Measurements from ENCODE around the gene DIP2C.

DIP2C gene

DNA sequence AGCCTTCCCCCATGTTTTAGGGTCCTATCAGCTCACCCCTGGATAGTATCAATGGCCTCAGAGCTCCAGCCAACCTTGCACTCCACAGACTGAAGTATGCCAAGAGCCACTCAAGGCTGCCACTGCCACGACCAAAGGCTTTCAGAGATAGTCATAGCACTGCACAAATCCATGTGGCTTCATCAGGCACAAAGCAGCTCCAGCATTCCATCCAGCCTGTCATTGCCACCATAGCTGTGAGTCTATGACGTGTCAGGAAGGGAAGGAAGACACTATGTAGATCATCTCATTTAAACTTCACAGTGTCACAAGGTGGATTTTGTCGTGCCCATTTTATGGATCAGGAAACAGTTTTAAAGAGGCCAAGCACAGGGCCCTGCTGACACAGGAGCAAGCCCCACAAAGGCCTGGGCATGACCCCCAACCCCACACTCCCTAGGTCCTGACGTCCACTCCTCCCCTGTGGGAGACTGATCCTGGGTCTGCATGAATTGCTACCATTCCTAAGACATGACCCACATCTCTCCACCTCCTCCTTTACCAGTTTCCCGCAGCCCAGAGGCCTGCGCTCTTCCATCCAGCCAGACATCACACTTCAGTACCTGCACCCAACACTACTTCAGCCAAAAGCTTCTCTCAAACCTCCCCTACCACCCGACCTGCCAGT is 119.4 kb downstream of the DIP2C start:
- Histone ChIP-seq H3K9ac (ENCODE audit: low read length) (no peak overlapping the region), H3K36me3 (ENCODE audit: control insufficient read depth, insufficient read depth, low read length) (no peaks in the 10 kb centered on the region), H3K4me1 (ENCODE audit: control insufficient read depth, insufficient read depth, low read length) (no peaks in the 10 kb centered on the region), H3K27me3 (ENCODE audit: control insufficient read depth, insufficient read depth, low read length) (no peaks in the 10 kb centered on the region), H3K9me3 (ENCODE audit: control insufficient read depth, low read length) (no peaks in the 10 kb centered on the region), H3K4me3 (ENCODE audit: low read length) (no peak overlapping the region)

DNA sequence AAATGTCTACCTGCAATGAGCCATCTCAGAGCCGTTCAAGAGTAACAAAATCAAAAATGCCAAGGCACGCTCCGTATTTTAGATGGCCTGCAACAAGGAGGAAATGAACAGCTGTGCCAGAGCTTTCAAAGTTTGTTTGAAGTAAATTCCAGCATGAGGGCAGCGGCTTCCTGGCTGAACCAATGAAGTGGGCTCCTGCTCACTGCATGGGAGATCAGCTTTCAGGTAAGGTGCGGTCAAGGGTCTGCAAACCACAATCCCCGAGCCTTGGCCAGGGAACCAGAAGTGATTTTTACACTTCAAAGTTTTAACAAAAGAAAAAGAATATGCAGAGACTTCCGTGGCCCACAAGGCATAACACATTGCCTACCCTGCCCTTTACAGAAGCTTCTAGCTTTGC is 120.6 kb downstream of the DIP2C start:
- Histone ChIP-seq H3K36me3 (ENCODE audit: control insufficient read depth, insufficient read depth, low read length) (no peaks in the 10 kb centered on the region), H3K4me1 (ENCODE audit: control insufficient read depth, insufficient read depth, low read length) (no peaks in the 10 kb centered on the region)

DNA sequence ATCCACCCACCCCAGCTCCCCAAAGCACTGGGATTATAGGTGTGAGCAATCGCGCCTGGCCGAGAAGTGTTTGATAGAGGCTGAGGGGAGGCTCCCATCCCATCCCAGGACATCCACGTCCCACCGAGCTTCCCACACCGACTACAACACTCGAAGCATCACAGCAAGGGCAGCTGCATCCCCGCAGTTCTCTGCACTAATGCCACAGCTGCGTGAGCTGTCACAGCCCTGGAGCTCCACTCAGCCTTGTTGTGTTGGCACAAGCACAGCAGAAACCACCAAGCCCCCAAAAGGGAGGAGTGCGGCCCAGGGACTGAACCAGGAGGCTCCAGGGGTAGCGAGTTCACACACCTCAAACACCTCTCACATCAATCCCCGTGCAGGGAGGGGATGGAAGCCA is 121.6 kb downstream of the DIP2C start:
- H3K4me1 ChIP-seq (ENCODE audit: control insufficient read depth, insufficient read depth, low read length): no peaks in the 10 kb centered on the region

More for the DNA sequence above, 120.6 kb downstream of the DIP2C start:
- Histone ChIP-seq H3K27me3 (ENCODE audit: control insufficient read depth, insufficient read depth, low read length) (no peaks in the 10 kb centered on the region), H3K9ac (ENCODE audit: low read length) (no peak overlapping the region), H3K9me3 (ENCODE audit: control insufficient read depth, low read length) (no peaks in the 10 kb centered on the region), H3K4me3 (ENCODE audit: low read length) (no peak overlapping the region)

DNA sequence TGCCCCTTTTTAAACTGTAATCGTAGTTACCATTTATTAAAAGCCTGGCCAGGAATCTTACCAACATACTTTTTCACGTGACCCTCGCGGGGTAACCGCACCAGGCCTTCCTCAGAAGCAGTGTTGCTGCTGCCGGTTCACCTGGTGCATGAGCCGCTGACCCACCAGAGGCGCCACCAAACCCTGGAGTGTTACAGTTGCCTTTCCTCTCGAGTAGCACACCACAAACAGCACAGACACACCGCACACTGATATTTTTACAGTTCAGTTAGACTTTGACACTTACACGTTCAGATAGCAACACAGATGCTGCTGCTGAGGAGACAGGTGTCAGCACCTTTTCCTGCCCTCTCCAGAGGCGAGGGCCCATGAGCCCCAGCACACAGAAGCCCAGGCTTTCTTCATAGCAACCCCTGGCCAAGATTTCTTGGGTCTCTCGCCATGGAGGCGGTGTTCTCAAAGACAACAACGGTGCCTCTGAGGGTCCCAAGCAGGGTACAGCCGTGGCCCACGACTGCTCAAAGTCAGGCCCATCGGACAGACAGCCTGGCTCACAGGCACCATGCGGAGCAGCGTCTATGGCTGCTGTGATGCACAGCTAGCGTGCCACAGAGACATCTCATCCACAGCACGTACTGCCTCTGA is 123.1 kb downstream of the DIP2C start:
- Histone ChIP-seq H3K9me3 (ENCODE audit: control insufficient read depth, low read length) (no peaks in the 10 kb centered on the region), H3K9ac (ENCODE audit: low read length) (no peak overlapping the region), H3K36me3 (ENCODE audit: control insufficient read depth, insufficient read depth, low read length) (no peaks in the 10 kb centered on the region), H3K27me3 (ENCODE audit: control insufficient read depth, insufficient read depth, low read length) (no peaks in the 10 kb centered on the region), H3K4me1 (ENCODE audit: control insufficient read depth, insufficient read depth, low read length) (no peaks in the 10 kb centered on the region), H3K4me3 (ENCODE audit: low read length) (no peak overlapping the region)

More for the DNA sequence above, 121.6 kb downstream of the DIP2C start:
- Histone ChIP-seq H3K9ac (ENCODE audit: low read length) (no peak overlapping the region), H3K4me3 (ENCODE audit: low read length) (no peak overlapping the region), H3K36me3 (ENCODE audit: control insufficient read depth, insufficient read depth, low read length) (no peaks in the 10 kb centered on the region), H3K27me3 (ENCODE audit: control insufficient read depth, insufficient read depth, low read length) (no peaks in the 10 kb centered on the region), H3K9me3 (ENCODE audit: control insufficient read depth, low read length) (no peaks in the 10 kb centered on the region)

DNA sequence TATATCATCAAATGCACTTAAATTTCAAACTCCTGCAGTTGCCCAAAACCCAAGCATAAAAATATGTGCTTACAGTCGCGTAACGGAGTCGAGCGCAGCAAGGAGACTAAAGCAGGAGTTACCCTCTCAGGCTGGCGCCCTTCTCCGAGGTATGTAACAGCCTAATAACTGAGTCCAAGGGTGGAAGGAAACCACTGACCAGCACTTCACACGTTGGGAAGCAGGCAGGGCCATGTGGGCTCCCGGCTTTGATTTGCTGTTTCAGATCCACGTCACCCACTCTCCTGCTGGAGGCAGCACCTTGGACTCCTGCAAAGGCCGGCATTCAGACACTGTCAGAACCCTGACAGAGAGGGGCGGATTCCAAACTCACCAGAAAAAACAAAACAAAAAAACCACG is 123.8 kb downstream of the DIP2C start:
- H3K9me3 ChIP-seq (ENCODE audit: control insufficient read depth, low read length): no peaks in the 10 kb centered on the region
- H3K4me3 ChIP-seq (ENCODE audit: low read length): no peak overlapping the region
- H3K4me1 ChIP-seq (ENCODE audit: control insufficient read depth, insufficient read depth, low read length): peaks cover 5% of the 10 kb centered on the region
- H3K9ac ChIP-seq (ENCODE audit: low read length): no peak overlapping the region
- no peaks in the 10 kb centered on the region for H3K27me3 ChIP-seq (ENCODE audit: control insufficient read depth, insufficient read depth, low read length)
- no peaks in the 10 kb centered on the region for H3K36me3 ChIP-seq (ENCODE audit: control insufficient read depth, insufficient read depth, low read length)

DNA sequence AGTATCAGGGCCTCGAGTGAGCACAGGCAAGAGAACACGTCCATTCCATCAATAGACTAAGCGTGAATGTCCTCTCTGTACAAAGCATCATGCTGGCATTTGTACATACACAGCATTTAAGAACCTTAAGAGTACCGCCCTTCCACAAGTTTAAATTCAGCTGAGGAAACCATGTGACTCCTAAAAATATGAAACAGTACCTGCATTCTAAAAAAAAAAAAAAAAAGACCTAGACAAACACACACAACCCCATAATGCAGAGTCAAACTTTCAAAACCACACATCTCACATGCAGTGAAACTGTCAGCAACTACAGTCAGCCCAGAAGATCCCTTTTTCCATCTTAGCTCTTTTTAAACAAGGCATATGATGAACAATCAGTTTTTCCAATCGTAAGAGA is 124.3 kb downstream of the DIP2C start:
- Histone ChIP-seq H3K9me3 (ENCODE audit: control insufficient read depth, low read length) (no peaks in the 10 kb centered on the region), H3K27me3 (ENCODE audit: control insufficient read depth, insufficient read depth, low read length) (no peaks in the 10 kb centered on the region), H3K9ac (ENCODE audit: low read length) (no peak overlapping the region), H3K4me3 (ENCODE audit: low read length) (no peak overlapping the region), H3K4me1 (ENCODE audit: control insufficient read depth, insufficient read depth, low read length) (peaks cover 8% of the 10 kb centered on the region), H3K36me3 (ENCODE audit: control insufficient read depth, insufficient read depth, low read length) (no peaks in the 10 kb centered on the region)

DNA sequence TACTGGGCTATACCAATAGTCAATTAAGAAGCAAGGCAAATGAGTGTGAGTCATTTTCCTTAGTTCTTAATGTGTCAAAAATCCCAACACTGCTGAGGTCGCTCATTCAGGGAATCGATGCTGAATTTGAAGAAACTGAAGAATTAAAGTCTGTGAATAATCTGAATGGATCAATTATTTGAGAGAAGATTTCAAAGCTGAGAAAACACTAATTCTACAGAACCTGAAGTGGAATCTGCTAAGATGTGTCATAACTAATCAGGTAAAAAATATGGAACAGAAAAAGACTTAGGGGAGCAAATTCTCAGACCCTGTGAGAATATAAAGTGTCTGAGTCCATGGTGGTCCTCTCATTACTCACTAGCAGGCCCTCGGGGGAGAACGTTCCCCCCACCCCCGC is 125.6 kb downstream of the DIP2C start:
- Histone ChIP-seq H3K27me3 (ENCODE audit: control insufficient read depth, insufficient read depth, low read length) (no peaks in the 10 kb centered on the region), H3K36me3 (ENCODE audit: control insufficient read depth, insufficient read depth, low read length) (no peaks in the 10 kb centered on the region), H3K4me1 (ENCODE audit: control insufficient read depth, insufficient read depth, low read length) (peaks cover 12% of the 10 kb centered on the region), H3K9ac (ENCODE audit: low read length) (no peak overlapping the region), H3K9me3 (ENCODE audit: control insufficient read depth, low read length) (no peaks in the 10 kb centered on the region), H3K4me3 (ENCODE audit: low read length) (no peak overlapping the region)

DNA sequence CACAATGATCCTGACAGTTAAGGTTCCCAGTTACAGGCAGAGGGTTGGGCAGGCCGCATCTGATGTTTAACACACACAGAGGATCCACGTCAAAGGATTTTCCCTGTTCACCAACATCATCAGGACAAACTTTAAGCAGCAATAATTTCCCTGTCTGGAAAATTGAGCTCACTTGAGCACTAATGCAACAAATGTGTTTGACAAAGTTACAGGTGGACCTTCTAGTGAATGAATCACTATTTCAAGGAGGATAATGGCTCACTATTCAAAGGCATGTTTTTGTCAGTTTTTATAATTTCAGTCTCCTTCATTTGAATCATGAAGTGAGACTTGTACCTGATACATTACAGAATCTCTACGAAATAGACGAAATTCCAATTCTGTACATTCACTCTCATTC is 127.3 kb downstream of the DIP2C start:
- H3K4me1 ChIP-seq (ENCODE audit: control insufficient read depth, insufficient read depth, low read length): peaks cover 12% of the 10 kb centered on the region
- no peaks in the 10 kb centered on the region for H3K36me3 ChIP-seq (ENCODE audit: control insufficient read depth, insufficient read depth, low read length)
- no peak overlapping the region for H3K9ac ChIP-seq (ENCODE audit: low read length)
- H3K27me3 ChIP-seq (ENCODE audit: control insufficient read depth, insufficient read depth, low read length): no peaks in the 10 kb centered on the region
- no peaks in the 10 kb centered on the region for H3K9me3 ChIP-seq (ENCODE audit: control insufficient read depth, low read length)
- no peak overlapping the region for H3K4me3 ChIP-seq (ENCODE audit: low read length)

DNA sequence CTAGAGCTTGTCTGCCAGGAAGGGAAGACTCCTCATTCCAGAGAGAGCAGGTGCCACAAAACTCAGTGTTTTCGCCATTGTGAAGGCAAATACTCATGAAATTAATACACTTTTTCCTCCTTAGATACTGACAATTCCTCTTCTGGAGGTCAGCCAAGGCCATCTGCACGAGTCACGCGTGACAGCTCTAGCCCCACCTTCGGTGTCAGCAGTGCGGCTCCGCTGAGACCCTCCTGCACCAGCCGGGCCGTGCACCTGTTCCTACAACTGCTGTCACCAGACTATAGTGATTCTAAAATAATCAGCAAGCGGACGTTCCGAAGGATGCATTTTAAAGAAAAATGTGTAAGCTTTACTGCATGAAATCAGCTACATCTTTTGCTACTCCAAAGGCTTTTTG is 127.7 kb downstream of the DIP2C start:
- Histone ChIP-seq H3K4me1 (ENCODE audit: control insufficient read depth, insufficient read depth, low read length) (peaks cover 12% of the 10 kb centered on the region), H3K4me3 (ENCODE audit: low read length) (no peak overlapping the region), H3K9ac (ENCODE audit: low read length) (no peak overlapping the region), H3K27me3 (ENCODE audit: control insufficient read depth, insufficient read depth, low read length) (no peaks in the 10 kb centered on the region), H3K9me3 (ENCODE audit: control insufficient read depth, low read length) (no peaks in the 10 kb centered on the region), H3K36me3 (ENCODE audit: control insufficient read depth, insufficient read depth, low read length) (no peaks in the 10 kb centered on the region)

DNA sequence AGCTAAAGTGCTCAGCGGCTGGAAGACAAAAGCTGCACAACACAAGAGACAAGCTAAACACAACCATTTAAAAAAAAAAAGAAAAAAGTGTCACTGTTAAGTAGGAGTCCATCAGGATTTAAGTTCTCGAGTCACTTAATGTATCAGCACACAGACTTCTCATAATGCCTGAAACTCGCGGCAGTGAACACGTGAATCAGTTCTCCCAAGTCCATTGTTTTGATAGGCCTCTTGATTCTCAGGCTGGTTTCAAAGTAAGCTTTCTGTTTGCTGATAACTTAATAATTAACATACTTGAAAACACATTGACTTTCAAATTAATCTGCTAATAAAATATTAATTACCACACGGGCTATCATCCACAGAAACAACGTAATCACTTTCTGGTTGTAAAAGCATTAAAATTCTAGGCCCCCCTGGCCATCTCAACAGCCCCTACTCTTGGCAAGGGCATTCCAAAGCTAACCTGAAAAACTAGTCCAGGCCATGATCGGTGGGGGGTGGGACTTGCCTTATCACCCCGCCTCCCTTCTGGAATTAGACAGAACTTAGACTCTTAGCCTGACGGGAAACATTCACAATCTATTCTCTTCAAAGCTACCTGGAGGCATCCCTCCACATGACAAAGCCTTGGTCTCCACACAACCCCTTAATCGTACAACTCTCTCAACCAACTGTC is 129.0 kb downstream of the DIP2C start:
- H3K27me3 ChIP-seq (ENCODE audit: control insufficient read depth, insufficient read depth, low read length): no peaks in the 10 kb centered on the region
- H3K36me3 ChIP-seq (ENCODE audit: control insufficient read depth, insufficient read depth, low read length): no peaks in the 10 kb centered on the region
- H3K9ac ChIP-seq (ENCODE audit: low read length): no peak overlapping the region
- no peaks in the 10 kb centered on the region for H3K9me3 ChIP-seq (ENCODE audit: control insufficient read depth, low read length)
- peaks cover 12% of the 10 kb centered on the region for H3K4me1 ChIP-seq (ENCODE audit: control insufficient read depth, insufficient read depth, low read length)
- no peak overlapping the region for H3K4me3 ChIP-seq (ENCODE audit: low read length)

DNA sequence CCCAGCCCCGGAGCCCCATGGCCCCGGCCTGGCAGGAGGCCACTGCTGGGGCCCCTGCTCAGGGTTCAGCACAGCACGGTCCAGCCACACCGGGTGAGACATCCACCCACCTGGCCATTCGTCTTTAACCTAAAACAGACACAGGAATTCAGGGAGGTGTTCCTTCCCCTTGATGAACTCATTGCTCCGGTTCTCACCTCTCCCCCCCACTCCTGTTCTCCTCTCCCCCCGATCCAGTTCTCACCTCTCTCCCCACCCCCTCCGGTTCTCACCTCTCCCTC is 129.8 kb downstream of the DIP2C start:
- Histone ChIP-seq H3K9me3 (ENCODE audit: control insufficient read depth, low read length) (no peaks in the 10 kb centered on the region), H3K36me3 (ENCODE audit: control insufficient read depth, insufficient read depth, low read length) (no peaks in the 10 kb centered on the region), H3K4me1 (ENCODE audit: control insufficient read depth, insufficient read depth, low read length) (peaks cover 12% of the 10 kb centered on the region), H3K4me3 (ENCODE audit: low read length) (no peak overlapping the region), H3K9ac (ENCODE audit: low read length) (no peak overlapping the region), H3K27me3 (ENCODE audit: control insufficient read depth, insufficient read depth, low read length) (no peaks in the 10 kb centered on the region)

DNA sequence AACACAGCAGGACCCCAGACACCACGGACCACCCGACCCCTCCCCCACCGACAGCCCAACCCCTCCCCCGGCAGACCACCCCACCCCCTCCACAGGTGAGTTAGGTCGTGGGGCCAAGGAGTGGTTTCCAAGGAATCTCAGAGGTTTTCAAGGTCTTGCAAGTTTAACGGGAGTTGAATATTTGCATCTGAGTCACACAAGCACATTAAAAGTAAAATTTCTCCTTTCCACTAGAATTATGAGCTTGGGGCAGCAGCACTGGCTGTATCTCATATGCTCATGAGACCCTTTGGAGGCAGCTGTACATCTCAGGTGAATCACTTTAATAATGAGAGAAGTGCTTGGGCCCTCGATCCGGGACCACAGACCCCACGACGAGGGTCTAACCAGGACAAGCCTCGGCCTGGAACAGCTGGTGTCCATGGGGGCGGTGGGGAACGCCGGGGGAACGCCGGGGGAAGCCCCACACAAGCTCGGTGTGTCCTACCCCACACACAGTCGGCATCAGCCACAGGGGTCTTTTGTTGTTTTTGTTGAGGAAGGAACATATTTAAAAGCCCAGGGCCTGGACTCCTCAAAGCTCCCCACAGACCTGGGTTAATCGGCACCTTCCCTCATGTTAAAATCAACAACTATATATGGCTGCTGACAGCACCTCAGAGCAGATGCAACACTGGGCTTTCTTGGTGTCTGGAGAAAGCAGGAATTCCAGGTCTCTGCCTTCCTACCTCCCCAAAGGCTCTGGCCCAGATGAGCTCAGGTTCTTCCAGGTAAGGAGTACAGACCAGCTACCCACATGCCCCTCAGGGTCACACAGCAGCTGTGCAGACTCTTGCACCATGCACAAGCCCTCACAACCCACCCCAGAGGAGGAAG is 130.3 kb downstream of the DIP2C start:
- H3K36me3 ChIP-seq (ENCODE audit: control insufficient read depth, insufficient read depth, low read length): no peaks in the 10 kb centered on the region
- no peaks in the 10 kb centered on the region for H3K27me3 ChIP-seq (ENCODE audit: control insufficient read depth, insufficient read depth, low read length)
- no peak overlapping the region for H3K4me3 ChIP-seq (ENCODE audit: low read length)
- H3K9ac ChIP-seq (ENCODE audit: low read length): no peak overlapping the region
- H3K9me3 ChIP-seq (ENCODE audit: control insufficient read depth, low read length): no peaks in the 10 kb centered on the region
- H3K4me1 ChIP-seq (ENCODE audit: control insufficient read depth, insufficient read depth, low read length): peaks cover 12% of the 10 kb centered on the region

Data from mucosa of stomach (tissue), 1 donor.